ENCODE measurements around the gene ZNF791. TPM values are rescaled to one million over a fixed set of nuclear protein-coding genes. Genes with fewer than 3 reads are reported as not detected.
A peak's percentile ranks its signal among the peaks of the same experiment; 100 is the strongest.

The ZNF791 gene
- total RNA-seq, 1 experiment from 2014 or later = 26.3 TPM

- intact Hi-C loops (cut with micrococcal nuclease) = no loop called here
- CTCF ChIA-PET = no interaction called here
- no peaks in the 10 kb centered on the region for H3K9me2 ChIP-seq (replicated peaks; ENCODE audit: low read length)
These were observed 50.3 kb downstream of the ZNF791 start for GRCh38 chr19:12660980-12661379.

GRCh38 chr19:12664406-12665280 is 53.9 kb downstream of the ZNF791 start:
- peaks cover 39% of the 10 kb centered on the region for H3K79me2 ChIP-seq (ENCODE audit: low read length)
- no TSS peak for BruUV-seq (replicated peaks)
- TF ChIP-seq CTCF (conservative IDR thresholded peaks at IDR 0.05; ENCODE audit: low read depth, low read length) (no peak), EZH2 (IDR thresholded peaks at IDR 0.05; ENCODE audit: low read length, unreplicated experiment) (no peak), EZH2phosphoT487 (IDR thresholded peaks at IDR 0.05; ENCODE audit: borderline replicate concordance, low read length) (no peak)
- H3K4me2 ChIP-seq (ENCODE audit: low read length) = no peak overlapping the region
- intact Hi-C loops (cut with micrococcal nuclease) = no loop called here
- H2AFZ ChIP-seq (ENCODE audit: low read length) = no peak overlapping the region
- H3K9me2 ChIP-seq (replicated peaks; ENCODE audit: low read length) = no peaks in the 10 kb centered on the region
- no peaks in the 10 kb centered on the region for H3F3A ChIP-seq (ENCODE audit: low read length, unreplicated experiment)
- POLR2A ChIA-PET (ENCODE audit: unreplicated experiment) = no interaction called here
- no peaks in the 10 kb centered on the region for H3K27me3 ChIP-seq (ENCODE audit: low read length)
- H3K4me3 ChIP-seq (ENCODE audit: low read length) = no peak overlapping the region
- H3K36me3 ChIP-seq (ENCODE audit: low read depth, low read length) = peaks cover 18% of the 10 kb centered on the region
- H3K9me3 ChIP-seq (ENCODE audit: low read length) = no peaks in the 10 kb centered on the region
- no peak overlapping the region for H3K9ac ChIP-seq (ENCODE audit: low read length)
- DNase-seq (no peak), ATAC-seq (no peak)
- CTCF ChIA-PET = no interaction called here
- H4K20me1 ChIP-seq (ENCODE audit: low read length) = no peaks in the 10 kb centered on the region
- H3K4me1 ChIP-seq (ENCODE audit: insufficient read depth, low read length) = peaks cover 25% of the 10 kb centered on the region
- no peak overlapping the region for H3K27ac ChIP-seq (ENCODE audit: low read length)

More at GRCh38 chr19:12660980-12661379, 50.3 kb downstream of the ZNF791 start:
- Histone ChIP-seq H4K20me1 (ENCODE audit: low read length) (no peaks in the 10 kb centered on the region), H3K79me2 (ENCODE audit: low read length) (peaks cover 8% of the 10 kb centered on the region; the same call in 1 of the 2 replicates), H2AFZ (ENCODE audit: low read length) (no peak overlapping the region), H3F3A (ENCODE audit: low read length, unreplicated experiment) (no peaks in the 10 kb centered on the region), H3K36me3 (ENCODE audit: low read depth, low read length) (peaks cover 30% of the 10 kb centered on the region), H3K4me2 (ENCODE audit: low read length) (no peak overlapping the region), H3K9ac (ENCODE audit: low read length) (no peak overlapping the region), H3K4me3 (ENCODE audit: low read length) (no peak overlapping the region), H3K27me3 (ENCODE audit: low read length) (no peaks in the 10 kb centered on the region), H3K9me3 (ENCODE audit: low read length) (no peaks in the 10 kb centered on the region), H3K27ac (ENCODE audit: low read length) (no peak overlapping the region), H3K4me1 (ENCODE audit: insufficient read depth, low read length) (peaks cover 5% of the 10 kb centered on the region; the same call in 1 of the 2 replicates)
- no peak for ATAC-seq
- BruUV-seq (replicated peaks) = no TSS peak
- TF ChIP-seq CTCF (conservative IDR thresholded peaks at IDR 0.05; ENCODE audit: low read depth, low read length) (no peak), EZH2 (IDR thresholded peaks at IDR 0.05; ENCODE audit: low read length, unreplicated experiment) (no peak), EZH2phosphoT487 (IDR thresholded peaks at IDR 0.05; ENCODE audit: borderline replicate concordance, low read length) (no peak)
- POLR2A ChIA-PET (ENCODE audit: unreplicated experiment) = no interaction called here
- DNase-seq = no peak

- Histone ChIP-seq H3K9me2 (replicated peaks; ENCODE audit: low read length) (no peaks in the 10 kb centered on the region), H3K4me3 (ENCODE audit: low read length) (no peak overlapping the region), H3K9ac (ENCODE audit: low read length) (no peak overlapping the region), H3K4me2 (ENCODE audit: low read length) (peak overlapping the region; percentile 93; the same call in 1 of the 2 replicates), H3F3A (ENCODE audit: low read length, unreplicated experiment) (no peaks in the 10 kb centered on the region), H3K4me1 (ENCODE audit: insufficient read depth, low read length) (peaks cover 25% of the 10 kb centered on the region), H3K27me3 (ENCODE audit: low read length) (no peaks in the 10 kb centered on the region), H3K27ac (ENCODE audit: low read length) (no peak overlapping the region), H3K9me3 (ENCODE audit: low read length) (no peaks in the 10 kb centered on the region), H3K36me3 (ENCODE audit: low read depth, low read length) (peaks cover 18% of the 10 kb centered on the region), H2AFZ (ENCODE audit: low read length) (no peak overlapping the region), H4K20me1 (ENCODE audit: low read length) (no peaks in the 10 kb centered on the region), H3K79me2 (ENCODE audit: low read length) (peaks cover 44% of the 10 kb centered on the region)
- BruUV-seq (replicated peaks) = no TSS peak
- intact Hi-C loops (cut with micrococcal nuclease) = no loop called here
- POLR2A ChIA-PET (ENCODE audit: unreplicated experiment) = interaction anchor here (0.6 kb wide), 1 partner anchor 213 kb away, joined by 3 read pairs; no protein-coding TSS in a partner anchor
- no peak for TF ChIP-seq EZH2 (IDR thresholded peaks at IDR 0.05; ENCODE audit: low read length, unreplicated experiment)
- no peak for TF ChIP-seq CTCF (conservative IDR thresholded peaks at IDR 0.05; ENCODE audit: low read depth, low read length)
- TF ChIP-seq EZH2phosphoT487 (IDR thresholded peaks at IDR 0.05; ENCODE audit: borderline replicate concordance, low read length) = no peak
- DNase-seq = no peak
- CTCF ChIA-PET = no interaction called here
- ATAC-seq = no peak
These were observed 54.5 kb downstream of the ZNF791 start for GRCh38 chr19:12665281-12665573.

Measured in PC-3 (cell line).